K562 (cell line): ENCODE data around the gene TMC5. TPM values are rescaled to one million over a fixed set of nuclear protein-coding genes. Genes with fewer than 3 reads are reported as not detected.

ENCODE experiments used
- ATAC-seq: fragments of 200-7000 bp; cut with Tn5 transposase; 3 replicates; pipeline ENCODE4 v1.9.1; 2020; ENCODE audit warnings: moderate library complexity
- BruUV-seq: library from RNA; stranded (reverse); fragments of 400-500 nt; replicated peaks from 2 replicates; lab custom pipeline; 2021; lab: Mats Ljungman, UMichigan
- CTCF ChIA-PET: fragments of 300-600 bp; formaldehyde crosslinking; extraction: SDS; loops from one replicate; lab custom pipeline; 2021; ENCODE audit warnings: low intra/inter-chr PET ratio; lab: Yijun Ruan, JAX
- POLR2A ChIA-PET: fragments of 300-600, 350-650 bp; sonication (Branson Sonifier 250); formaldehyde crosslinking; extraction: SDS; loops from one replicate; lab custom pipeline; 2021; ENCODE audit warnings: antibody characterized with exemption, inconsistent platforms; lab: Yijun Ruan, JAX
- DNase-seq, 4 experiments: peaks; one replicate each; pipeline versions ENCODE4 v3.0.0 to v3.0.0-alpha.2; 2011 to 2018; ENCODE audit warnings: low spot score in 3 of 4, mixed read lengths in 3 of 4; ENCODE audit errors: extremely low read depth in 1 of 4
- FAIRE-seq: peaks from 2 replicates; lab custom pipeline; 2011; peaks lifted over from hg19 to GRCh38; lab: Jason Lieb, UNC
- H2AFZ ChIP-seq: 2 replicates; pipeline ENCODE4 v1.6.0; 2011; ENCODE audit warnings: low read depth, low read length, control low read depth, inconsistent platforms
- H3K27ac ChIP-seq: fragments of 200-600 bp; 3 replicates; pipeline ENCODE4 v1.8.0; 2011; ENCODE audit warnings: low read depth, mild to moderate bottlenecking, control low read depth, inconsistent platforms, low read length, moderate library complexity, mixed read lengths; ENCODE audit errors: extremely low read depth
- H3K27me3 ChIP-seq, 2 experiments: fragments of 300-600 bp in 1 of 2; 2 replicates in 1 of 2; 3 replicates in 1 of 2; pipeline versions ENCODE4 v1.6.0 to v1.8.0; 2011; ENCODE audit warnings: inconsistent platforms in 2 of 2, low read length in 2 of 2, mild to moderate bottlenecking in 1 of 2, mixed read lengths in 1 of 2, moderate library complexity in 1 of 2; ENCODE audit not compliant: control insufficient read depth in 2 of 2, insufficient read depth in 2 of 2
- H3K36me3 ChIP-seq: fragments of 300-600 bp; 3 replicates; pipeline ENCODE4 v1.8.0; 2011; ENCODE audit warnings: mild to moderate bottlenecking, low read length, inconsistent platforms; ENCODE audit not compliant: control insufficient read depth, insufficient read depth
- H3K4me1 ChIP-seq, 2 experiments: fragments of 200-600 bp in 1 of 2; replicated peaks in 1 of 2; 2 replicates in 1 of 2; 3 replicates in 1 of 2; pipeline versions ENCODE4 v1.5.1 to v1.8.0; 2011; ENCODE audit warnings: inconsistent platforms in 2 of 2, low read length in 2 of 2, mild to moderate bottlenecking in 1 of 2, mixed read lengths in 1 of 2, moderate library complexity in 1 of 2; ENCODE audit not compliant: control insufficient read depth in 2 of 2, insufficient read depth in 2 of 2
- H3K4me2 ChIP-seq: 2 replicates; pipeline ENCODE4 v1.6.1; 2011; ENCODE audit warnings: low read length, control low read depth, inconsistent platforms, mixed read lengths; ENCODE audit not compliant: insufficient read depth
- H3K4me3 ChIP-seq: fragments of 200-600 bp; sonication (generic), shearing (Covaris generic); 2 replicates; pipeline ENCODE4 v1.5.1; 2016; ENCODE audit warnings: control low read depth, inconsistent platforms
- H3K79me2 ChIP-seq: fragments of 200-600 bp; 3 replicates; pipeline ENCODE4 v1.8.0; 2011; ENCODE audit warnings: low read length, inconsistent platforms; ENCODE audit not compliant: control insufficient read depth, insufficient read depth
- H3K9ac ChIP-seq, 2 experiments: 2 replicates each; pipeline versions ENCODE4 v1.6.0 to v1.6.1; 2011; ENCODE audit warnings: low read depth in 2 of 2, low read length in 2 of 2, control low read depth in 1 of 2, inconsistent platforms in 1 of 2, mild to moderate bottlenecking in 1 of 2, mixed read lengths in 1 of 2; ENCODE audit not compliant: insufficient read depth in 1 of 2
- H3K9me1 ChIP-seq: one replicate; pipeline ENCODE4 v1.6.0; 2011; ENCODE audit warnings: inconsistent platforms, mild to moderate bottlenecking, low read length, moderate library complexity; ENCODE audit not compliant: control insufficient read depth, insufficient read depth
- H3K9me3 ChIP-seq: replicated peaks from 2 replicates; pipeline ENCODE4 v1.5.1; 2011; ENCODE audit warnings: low read depth, low read length, inconsistent platforms; ENCODE audit not compliant: control insufficient read depth, insufficient read depth
- H4K20me1 ChIP-seq: replicated peaks from 2 replicates; pipeline ENCODE4 v1.6.1; 2011; ENCODE audit warnings: low read length, inconsistent platforms, mixed read lengths; ENCODE audit not compliant: control insufficient read depth, insufficient read depth
- ELF4 ChIP-seq: fragments of 450-650 bp; formaldehyde crosslinking; IDR thresholded peaks from 2 replicates; pipeline ENCODE4 v1.4.0; 2022; ENCODE audit warnings: missing genetic modification characterization
- WGBS: fragments of 100-300 bp; shearing (Covaris generic); methylation state at CpG from one replicate; pipeline ENCODE4 v1.1.6; 2016; ENCODE audit warnings: low coverage, mixed read lengths; ENCODE audit not compliant: insufficient coverage; ENCODE audit errors: missing lambda C conversion rate; 5-methylcytosine and 5-hydroxymethylcytosine counted together
- in situ Hi-C: fragments of 300-500 bp; cut with MboI; formaldehyde crosslinking; loops from 4 replicates; pipeline ENCODE4 v1.15.0; 2018; ENCODE audit warnings: inconsistent platforms, mixed read lengths
- intact Hi-C: fragments of 100-400 bp; cut with micrococcal nuclease; formaldehyde crosslinking; loops from 2 replicates; pipeline ENCODE4 v1.14.2; 2022
- polyA plus RNA-seq, 8 experiments: library from polyadenylated mRNA; depleted of rRNA in 4 of 8; stranded (reverse) in 5 of 8; unstranded in 3 of 8; fragments of >200 nt; fragmentation: Nextera tagmentation in 2 of 8; fragmentation: Illumina TruSeq in 1 of 8; extraction: Ambion mirVana in 2 of 8; extraction: Trizol in 1 of 8; gene quantifications; 2 replicates each; pipeline versions ENCODE4 v1.2.1 to v1.2.3, GENCODE V29; 2011 to 2014; ENCODE audit warnings: inconsistent platforms in 1 of 8, missing spikeins in 1 of 8
- total RNA-seq, 7 experiments: library from RNA; depleted of rRNA in 6 of 7; stranded (reverse); fragments of >200 nt in 6 of 7; fragmentation: Illumina TruSeq in 2 of 7; extraction: Trizol in 2 of 7; gene quantifications; 2 replicates each; pipeline versions ENCODE4 v1.2.1 to v1.2.3, GENCODE V29; 2011 to 2021; ENCODE audit warnings: low replicate concordance in 1 of 7
- TF ChIP-seq, protein P1 (sequence below): fragments of 450-650 bp; IDR thresholded peaks from 2 replicates; pipeline ENCODE4 v1.6.1; 2017; ENCODE audit warnings: mild to moderate bottlenecking, moderate library complexity
- TF ChIP-seq, protein P2 (sequence below): fragments of 250-450 bp; sonication (Bioruptor Pico); IDR thresholded peaks from 2 replicates; pipeline ENCODE4 v1.8.0; 2022; ENCODE audit warnings: moderate library complexity, mild to moderate bottlenecking, inconsistent platforms
- TF ChIP-seq, protein P3 (sequence below): sonication (generic); formaldehyde crosslinking; IDR thresholded peaks from 2 replicates; pipeline ENCODE4 v1.8.0; 2022; ENCODE audit warnings: mild to moderate bottlenecking, missing genetic modification reagents

TMC5 gene
- total and polyA plus RNA-seq, 9 of the 15 experiments (the other 6 are each of a cell fraction or from before 2014, with no cell fraction given) = 0.83 to 2.6 (median 1.6) TPM

DNA sequence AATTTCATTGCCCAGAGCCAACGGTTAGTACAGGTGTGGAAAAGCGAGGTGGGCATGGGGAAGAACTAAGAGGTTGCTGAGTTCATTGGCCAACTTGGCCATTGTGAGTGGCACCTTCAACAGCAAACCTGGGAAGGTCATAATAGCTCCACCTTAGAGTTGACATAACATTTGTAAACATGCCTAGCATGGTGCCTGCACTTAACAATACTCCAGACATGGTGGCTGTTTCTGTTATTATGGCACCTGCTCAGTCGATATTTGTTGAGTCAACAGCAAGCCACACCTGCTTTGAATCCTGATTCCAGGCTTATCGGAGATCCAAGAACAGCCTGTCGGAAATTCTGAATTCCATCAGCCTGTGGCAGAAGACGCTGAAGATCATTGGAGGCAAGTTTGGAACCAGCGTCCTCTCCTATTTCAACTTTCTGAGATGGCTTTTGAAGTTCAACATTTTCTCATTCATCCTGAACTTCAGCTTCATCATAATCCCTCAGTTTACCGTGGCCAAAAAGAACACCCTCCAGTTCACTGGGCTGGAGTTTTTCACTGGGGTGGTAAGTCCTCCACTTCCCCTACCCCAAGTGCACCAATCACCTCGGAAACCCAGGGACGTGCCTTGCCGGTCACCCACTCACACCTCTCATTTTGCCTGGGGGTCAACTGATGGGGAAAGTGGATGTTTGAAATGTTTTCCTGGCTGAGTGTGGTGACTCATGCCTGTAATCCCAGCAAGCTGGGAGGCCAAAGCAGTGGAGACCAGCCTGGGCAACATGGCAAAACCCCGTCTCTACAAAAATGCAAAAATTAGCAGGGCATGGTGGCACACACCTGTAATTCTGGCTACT lies 46.0 kb downstream of the TMC5 start:
- H3K27me3 ChIP-seq = no peaks in the 10 kb centered on the region
- no peak for DNase-seq
- intact Hi-C loops = no loop called here
- TF ChIP-seq, protein P1, sequence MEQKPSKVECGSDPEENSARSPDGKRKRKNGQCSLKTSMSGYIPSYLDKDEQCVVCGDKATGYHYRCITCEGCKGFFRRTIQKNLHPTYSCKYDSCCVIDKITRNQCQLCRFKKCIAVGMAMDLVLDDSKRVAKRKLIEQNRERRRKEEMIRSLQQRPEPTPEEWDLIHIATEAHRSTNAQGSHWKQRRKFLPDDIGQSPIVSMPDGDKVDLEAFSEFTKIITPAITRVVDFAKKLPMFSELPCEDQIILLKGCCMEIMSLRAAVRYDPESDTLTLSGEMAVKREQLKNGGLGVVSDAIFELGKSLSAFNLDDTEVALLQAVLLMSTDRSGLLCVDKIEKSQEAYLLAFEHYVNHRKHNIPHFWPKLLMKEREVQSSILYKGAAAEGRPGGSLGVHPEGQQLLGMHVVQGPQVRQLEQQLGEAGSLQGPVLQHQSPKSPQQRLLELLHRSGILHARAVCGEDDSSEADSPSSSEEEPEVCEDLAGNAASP = no peak
- TF ChIP-seq ELF4 (CRISPR knock-in tag) = no peak
- TF ChIP-seq, protein P2, sequence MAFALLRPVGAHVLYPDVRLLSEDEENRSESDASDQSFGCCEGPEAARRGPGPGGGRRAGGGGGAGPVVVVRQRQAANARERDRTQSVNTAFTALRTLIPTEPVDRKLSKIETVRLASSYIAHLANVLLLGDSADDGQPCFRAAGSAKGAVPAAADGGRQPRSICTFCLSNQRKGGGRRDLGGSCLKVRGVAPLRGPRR = no peak
- TF ChIP-seq, protein P3, sequence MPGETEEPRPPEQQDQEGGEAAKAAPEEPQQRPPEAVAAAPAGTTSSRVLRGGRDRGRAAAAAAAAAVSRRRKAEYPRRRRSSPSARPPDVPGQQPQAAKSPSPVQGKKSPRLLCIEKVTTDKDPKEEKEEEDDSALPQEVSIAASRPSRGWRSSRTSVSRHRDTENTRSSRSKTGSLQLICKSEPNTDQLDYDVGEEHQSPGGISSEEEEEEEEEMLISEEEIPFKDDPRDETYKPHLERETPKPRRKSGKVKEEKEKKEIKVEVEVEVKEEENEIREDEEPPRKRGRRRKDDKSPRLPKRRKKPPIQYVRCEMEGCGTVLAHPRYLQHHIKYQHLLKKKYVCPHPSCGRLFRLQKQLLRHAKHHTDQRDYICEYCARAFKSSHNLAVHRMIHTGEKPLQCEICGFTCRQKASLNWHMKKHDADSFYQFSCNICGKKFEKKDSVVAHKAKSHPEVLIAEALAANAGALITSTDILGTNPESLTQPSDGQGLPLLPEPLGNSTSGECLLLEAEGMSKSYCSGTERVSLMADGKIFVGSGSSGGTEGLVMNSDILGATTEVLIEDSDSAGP (CRISPR knock-in tag) = no peak
- TF ChIP-seq, all 486 proteins: peak for 0
- in situ Hi-C loops = no loop called here
- POLR2A ChIA-PET = interaction anchor here (0.7 kb wide), 1 partner anchor 280 kb away, joined by 3 read pairs; no protein-coding TSS in a partner anchor
- Histone ChIP-seq H3K4me1 (no peaks in the 10 kb centered on the region), H2AFZ (no peak overlapping the region), H3K79me2 (no peaks in the 10 kb centered on the region), H3K9ac (no peak overlapping the region), H3K9me1 (no peaks in the 10 kb centered on the region), H3K36me3 (no peaks in the 10 kb centered on the region), H3K9me3 (no peaks in the 10 kb centered on the region), H4K20me1 (no peaks in the 10 kb centered on the region), H3K4me3 (no peak overlapping the region), H3K4me2 (no peak overlapping the region), H3K27ac (no peak overlapping the region)
- 29% methylated on average over 12 of the region's 12 CpGs for WGBS
- no peak for ATAC-seq
- CTCF ChIA-PET = no interaction called here
- no peak for FAIRE-seq
- no TSS peak for BruUV-seq
